KMS-11 (cell line): Measurements from ENCODE around the gene SERPINB6.

Experiments
- H2AFZ ChIP-seq: fragments of 200-600 bp; sonication (generic); 2 replicates; pipeline ENCODE4 v1.6.1; 2016; ENCODE audit warnings: antibody characterized with exemption, mixed run types, low read depth
- H3K27ac ChIP-seq: fragments of 200-600 bp; sonication (generic); 2 replicates; pipeline ENCODE4 v1.6.1; 2016; ENCODE audit warnings: mild to moderate bottlenecking, mixed run types
- H3K27me3 ChIP-seq: fragments of 200-600 bp; sonication (generic); 2 replicates; pipeline ENCODE4 v1.6.1; 2017; ENCODE audit warnings: mild to moderate bottlenecking, low read depth, mixed run types, moderate library complexity; ENCODE audit not compliant: insufficient read depth
- H3K36me3 ChIP-seq: fragments of 200-600 bp; sonication (generic); 2 replicates; pipeline ENCODE4 v1.6.1; 2017; ENCODE audit warnings: mild to moderate bottlenecking, mixed run types; ENCODE audit not compliant: insufficient read depth
- H3K4me1 ChIP-seq: fragments of 200-600 bp; sonication (generic); 2 replicates; pipeline ENCODE4 v1.6.1; 2016; ENCODE audit warnings: mild to moderate bottlenecking, low read depth, mixed run types; ENCODE audit not compliant: poor library complexity, severe bottlenecking
- H3K4me2 ChIP-seq: fragments of 200-600 bp; sonication (generic); 2 replicates; pipeline ENCODE4 v1.7.0; 2016; ENCODE audit warnings: mild to moderate bottlenecking, mixed run types
- H3K4me3 ChIP-seq: fragments of 200-600 bp; sonication (generic); IDR thresholded peaks from 2 replicates; pipeline ENCODE4 v1.6.1; 2017; ENCODE audit warnings: low read depth, low read length, mixed read lengths; ENCODE audit not compliant: insufficient read depth
- H3K79me2 ChIP-seq: fragments of 200-600 bp; sonication (generic); 2 replicates; pipeline ENCODE4 v1.6.1; 2016; ENCODE audit warnings: low read depth, mixed run types; ENCODE audit not compliant: insufficient read depth
- H3K9ac ChIP-seq: fragments of 200-600 bp; sonication (generic); 2 replicates; pipeline ENCODE4 v1.6.1; 2016; ENCODE audit warnings: mild to moderate bottlenecking, mixed run types
- H4K20me1 ChIP-seq: fragments of 200-600 bp; sonication (generic); 2 replicates; pipeline ENCODE4 v1.6.1; 2016; ENCODE audit warnings: mild to moderate bottlenecking, mixed run types; ENCODE audit not compliant: insufficient read depth
- CTCF ChIP-seq: fragments of 200-600 bp; sonication (generic); conservative IDR thresholded peaks from 2 replicates; pipeline ENCODE4 v1.6.1; 2017; ENCODE audit warnings: low read depth, mild to moderate bottlenecking, antibody characterized with exemption, low read length, moderate library complexity, mixed read lengths

Gene SERPINB6

GRCh38 chr6:2986722-2987221, 15.4 kb upstream of the SERPINB6 start:
- Histone ChIP-seq H2AFZ (no peak overlapping the region), H3K27ac (no peak overlapping the region), H3K9ac (no peak overlapping the region), H3K27me3 (no peaks in the 10 kb centered on the region), H3K79me2 (no peaks in the 10 kb centered on the region), H3K36me3 (no peaks in the 10 kb centered on the region), H3K4me2 (no peak overlapping the region), H3K4me3 (no peak overlapping the region), H4K20me1 (no peaks in the 10 kb centered on the region), H3K4me1 (peaks cover 18% of the 10 kb centered on the region)
- TF ChIP-seq CTCF, result no peak

GRCh38 chr6:2984738-2985406, 13.5 kb upstream of the SERPINB6 start:
- Histone ChIP-seq H3K4me3 (no peak overlapping the region), H3K27ac (no peak overlapping the region), H4K20me1 (no peaks in the 10 kb centered on the region), H3K36me3 (no peaks in the 10 kb centered on the region), H2AFZ (no peak overlapping the region), H3K4me1 (peaks cover 10% of the 10 kb centered on the region), H3K79me2 (no peaks in the 10 kb centered on the region), H3K27me3 (no peaks in the 10 kb centered on the region), H3K4me2 (no peak overlapping the region), H3K9ac (no peak overlapping the region)
- TF ChIP-seq CTCF, result no peak

- Histone ChIP-seq H3K4me1 (peaks cover 2% of the 10 kb centered on the region), H3K79me2 (no peaks in the 10 kb centered on the region), H3K9ac (no peak overlapping the region)
Observed at GRCh38 chr6:2982426-2983117, 11.2 kb upstream of the SERPINB6 start.

GRCh38 chr6:2980465-2980855, 9.1 kb upstream of the SERPINB6 start:
- Histone ChIP-seq H3K4me3 (no peak overlapping the region), H3K27me3 (no peaks in the 10 kb centered on the region), H3K79me2 (no peaks in the 10 kb centered on the region), H4K20me1 (no peaks in the 10 kb centered on the region), H3K4me1 (no peaks in the 10 kb centered on the region), H3K4me2 (no peak overlapping the region), H3K27ac (no peak overlapping the region), H3K36me3 (no peaks in the 10 kb centered on the region), H3K9ac (no peak overlapping the region), H2AFZ (no peak overlapping the region)
- TF ChIP-seq CTCF, result no peak

More at GRCh38 chr6:2982426-2983117, 11.2 kb upstream of the SERPINB6 start:
- Histone ChIP-seq H4K20me1 (no peaks in the 10 kb centered on the region), H3K36me3 (no peaks in the 10 kb centered on the region), H3K27ac (no peak overlapping the region), H3K4me3 (no peak overlapping the region), H2AFZ (no peak overlapping the region), H3K27me3 (no peaks in the 10 kb centered on the region), H3K4me2 (no peak overlapping the region)
- TF ChIP-seq CTCF, result no peak
